Bronchial epithelial cell (primary cell): ENCODE data around the gene ENTPD8. TPM values are rescaled to one million over a fixed set of nuclear protein-coding genes. Genes with fewer than 3 reads are reported as not detected.
"Not testable (repeated sequence)": the region's sequence is repeated elsewhere in the genome, so short reads cannot be mapped to it uniquely, and the experiment has no call there.

ENCODE experiments used
- DNase-seq: peaks from one replicate; pipeline ENCODE4 v3.0.0-alpha.2; 2010; ENCODE audit warnings: low read depth
- FAIRE-seq: peaks from 2 replicates; lab custom pipeline; 2011; peaks lifted over from hg19 to GRCh38; lab: Jason Lieb, UNC
- H3K27me3 ChIP-seq: 2 replicates; pipeline ENCODE4 v1.5.1; 2011; ENCODE audit warnings: low read length; ENCODE audit not compliant: control insufficient read depth, insufficient read depth
- H3K36me3 ChIP-seq: 2 replicates; pipeline ENCODE4 v1.5.1; 2011; ENCODE audit warnings: low read length; ENCODE audit not compliant: control insufficient read depth, insufficient read depth
- H3K4me3 ChIP-seq: 2 replicates; pipeline ENCODE4 v1.5.1; 2011; ENCODE audit warnings: mild to moderate bottlenecking, low read depth, low read length, control low read depth
- CTCF ChIP-seq: IDR thresholded peaks from 2 replicates; pipeline ENCODE4 v1.5.1; 2011; ENCODE audit warnings: mild to moderate bottlenecking, moderate library complexity, low read length, control low read depth, inconsistent platforms; ENCODE audit not compliant: insufficient read depth, severe bottlenecking
- total RNA-seq: library from RNA; depleted of rRNA; stranded (reverse); fragments of >200 nt; gene quantifications from 2 replicates; pipeline ENCODE4 v1.2.1, GENCODE V29; 2014

Gene ENTPD8
- total RNA-seq, 1 donor from 2014 or later = not detected

GRCh38 chr9:137467161-137467581 is 26.0 kb upstream of the ENTPD8 start:
- Histone ChIP-seq H3K27me3 (no peaks in the 10 kb centered on the region), H3K4me3 (no peak overlapping the region), H3K36me3 (no peaks in the 10 kb centered on the region)
- FAIRE-seq (no peak), DNase-seq (no peak)
- no peak for TF ChIP-seq CTCF

- DNase-seq, H3K4me3 ChIP-seq, H3K36me3 ChIP-seq, H3K27me3 ChIP-seq, FAIRE-seq: not testable (repeated sequence)
Measured at GRCh38 chr9:137466389-137467085, 25.4 kb upstream of the ENTPD8 start.

- FAIRE-seq (no peak), DNase-seq (no peak)
- no peak for TF ChIP-seq CTCF
- H3K27me3 ChIP-seq = no peaks in the 10 kb centered on the region
- no peak overlapping the region for H3K4me3 ChIP-seq
- no peaks in the 10 kb centered on the region for H3K36me3 ChIP-seq
Measured at GRCh38 chr9:137465720-137466388, 24.7 kb upstream of the ENTPD8 start.

DNA sequence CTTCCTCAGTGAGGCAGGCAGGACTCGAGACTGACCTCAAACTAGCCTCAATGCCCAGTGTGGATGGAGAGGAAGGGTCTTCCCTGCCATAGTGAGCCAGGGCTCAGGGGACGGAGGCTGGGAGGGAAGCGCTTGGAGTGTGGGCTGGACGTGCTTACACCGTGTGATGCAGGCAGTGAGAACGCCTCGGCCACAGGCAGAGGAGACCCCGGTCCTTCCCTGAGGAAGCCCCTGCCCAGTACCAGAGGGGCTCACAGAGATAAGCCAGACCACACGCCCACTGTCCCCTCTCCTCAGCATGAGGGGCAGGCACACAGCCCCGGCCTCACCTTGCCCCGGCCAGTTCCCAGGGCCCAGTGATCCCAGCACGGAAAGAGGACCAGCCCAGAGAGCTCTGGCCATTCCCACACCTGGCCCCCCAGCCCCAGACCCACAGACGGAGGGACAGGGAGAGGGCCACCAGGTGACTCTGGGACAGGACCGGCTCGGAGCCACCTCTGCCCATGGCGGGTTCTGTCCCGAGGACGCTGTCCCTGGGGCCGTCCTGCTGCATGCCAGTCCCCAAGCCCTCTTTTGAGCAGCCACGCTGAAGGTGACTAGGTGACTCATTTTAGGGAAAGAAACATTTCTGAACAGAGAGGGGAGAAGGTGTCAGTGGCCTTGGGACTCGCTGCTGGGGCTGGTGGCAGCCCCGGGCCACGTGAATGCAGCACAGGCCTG is 24.0 kb upstream of the ENTPD8 start:
- H3K4me3 ChIP-seq = no peak overlapping the region
- H3K36me3 ChIP-seq = no peaks in the 10 kb centered on the region
- FAIRE-seq (no peak), DNase-seq (no peak)
- TF ChIP-seq CTCF = no peak
- no peaks in the 10 kb centered on the region for H3K27me3 ChIP-seq

DNA sequence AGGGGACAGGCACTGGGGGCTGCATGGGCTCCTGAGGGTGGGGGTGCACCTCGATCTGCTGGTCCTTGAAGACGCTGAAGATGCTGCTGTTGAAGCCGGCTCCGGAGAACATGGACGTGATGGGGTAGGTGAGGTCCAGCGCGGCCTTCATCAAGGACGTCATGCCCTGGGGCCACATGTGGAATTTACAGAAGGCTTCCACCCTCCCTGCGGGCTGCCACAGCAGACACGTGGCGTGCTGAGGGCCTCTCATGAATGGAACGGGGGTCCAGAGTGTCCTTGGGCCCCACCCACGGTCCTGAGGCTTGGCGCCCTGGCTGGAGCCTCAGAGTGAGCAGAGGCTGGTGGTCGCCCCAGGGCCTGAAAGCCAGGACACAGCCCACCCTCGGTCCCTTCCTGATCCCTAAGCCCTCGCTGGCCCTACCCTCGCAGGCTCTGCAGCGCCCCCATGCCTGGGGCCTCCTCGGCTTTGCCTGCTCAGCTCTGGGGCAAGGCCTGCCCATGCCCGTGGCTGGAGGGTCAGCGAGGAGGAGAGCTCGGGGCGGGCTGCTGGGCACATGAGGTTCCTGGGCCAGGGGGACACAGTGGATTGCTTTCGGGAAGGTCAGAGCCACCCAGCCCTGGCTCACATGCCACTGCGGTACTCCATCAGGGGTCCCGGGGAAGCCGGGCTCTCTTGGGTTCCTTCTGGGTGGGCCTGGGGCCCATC is 23.3 kb upstream of the ENTPD8 start:
- Histone ChIP-seq H3K36me3 (no peaks in the 10 kb centered on the region), H3K4me3 (no peak overlapping the region), H3K27me3 (no peaks in the 10 kb centered on the region)
- DNase-seq (no peak), FAIRE-seq (no peak)
- no peak for TF ChIP-seq CTCF

DNA sequence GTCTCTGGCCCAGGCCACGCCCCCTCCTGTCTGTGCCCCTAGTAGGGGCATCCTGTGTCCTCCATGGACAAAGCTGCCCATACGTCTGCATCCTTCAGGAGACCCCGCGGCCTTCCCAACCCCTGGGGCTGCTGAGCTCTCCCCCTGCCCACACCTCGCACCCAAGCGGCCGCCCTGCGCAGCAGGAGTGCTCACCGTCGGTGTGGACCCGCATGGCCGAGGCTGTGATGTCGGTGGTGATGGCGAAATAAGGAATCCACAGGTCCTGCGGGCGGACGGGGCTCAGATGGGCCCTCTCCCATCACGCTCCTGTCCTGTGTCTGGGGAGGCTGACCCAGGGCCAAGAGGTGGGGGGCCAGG is 22.8 kb upstream of the ENTPD8 start:
- H3K36me3 ChIP-seq = no peaks in the 10 kb centered on the region
- no peak for TF ChIP-seq CTCF
- DNase-seq (no peak), FAIRE-seq (no peak)
- no peaks in the 10 kb centered on the region for H3K27me3 ChIP-seq
- no peak overlapping the region for H3K4me3 ChIP-seq
